H9 (cell line): ENCODE data around the gene SLC22A5. TPM values are rescaled to one million over a fixed set of nuclear protein-coding genes. Genes with fewer than 3 reads are reported as not detected.

Experiments used
- DNase-seq: peaks from one replicate; pipeline ENCODE4 v3.0.0-alpha.2; 2017
- H2AFZ ChIP-seq: one replicate; pipeline ENCODE4 v1.6.1; 2013; ENCODE audit warnings: mild to moderate bottlenecking, low read length, control low read depth, moderate library complexity
- H2AK5ac ChIP-seq: 2 replicates; pipeline ENCODE4 v1.6.1; 2013; ENCODE audit warnings: low read length, control low read depth, mixed read lengths; ENCODE audit not compliant: insufficient read length
- H2BK120ac ChIP-seq: one replicate; pipeline ENCODE4 v1.6.1; 2013; ENCODE audit warnings: low read depth, mild to moderate bottlenecking, low read length, control low read depth, inconsistent platforms; ENCODE audit not compliant: poor library complexity, severe bottlenecking
- H2BK12ac ChIP-seq: 2 replicates; pipeline ENCODE4 v1.6.1; 2013; ENCODE audit warnings: low read length, control low read depth, mixed read lengths, low read depth; ENCODE audit not compliant: insufficient read length
- H2BK15ac ChIP-seq: 2 replicates; pipeline ENCODE4 v1.6.1; 2013; ENCODE audit warnings: low read depth, low read length, control low read depth
- H2BK20ac ChIP-seq: one replicate; pipeline ENCODE4 v1.6.1; 2013; ENCODE audit warnings: low read depth, mild to moderate bottlenecking, low read length, control low read depth, inconsistent platforms; ENCODE audit not compliant: poor library complexity, severe bottlenecking
- H2BK5ac ChIP-seq: 2 replicates; pipeline ENCODE4 v1.6.1; 2013; ENCODE audit warnings: low read length, control low read depth, mixed read lengths; ENCODE audit not compliant: insufficient read length
- H3K14ac ChIP-seq: 2 replicates; pipeline ENCODE4 v1.6.1; 2013; ENCODE audit warnings: low read length, control low read depth; ENCODE audit not compliant: insufficient read depth
- H3K18ac ChIP-seq: 2 replicates; pipeline ENCODE4 v1.6.1; 2013; ENCODE audit warnings: low read depth, mild to moderate bottlenecking, mixed read lengths, low read length, control low read depth; ENCODE audit not compliant: insufficient read length
- H3K23ac ChIP-seq: 2 replicates; pipeline ENCODE4 v1.6.1; 2013; ENCODE audit warnings: low read length, control low read depth, mixed read lengths, low read depth; ENCODE audit not compliant: insufficient read length
- H3K23me2 ChIP-seq: 2 replicates; pipeline ENCODE4 v1.6.1; 2013; ENCODE audit warnings: low read depth, mild to moderate bottlenecking, mixed read lengths, low read length, control low read depth; ENCODE audit not compliant: insufficient read length, poor library complexity, severe bottlenecking
- H3K27ac ChIP-seq: 2 replicates; pipeline ENCODE4 v1.5.1; 2013; ENCODE audit warnings: low read length, control low read depth, mixed read lengths, low read depth; ENCODE audit not compliant: insufficient read length
- H3K27me3 ChIP-seq: 2 replicates; pipeline ENCODE4 v1.6.1; 2013; ENCODE audit warnings: low read length, control low read depth, inconsistent platforms; ENCODE audit not compliant: insufficient read depth
- H3K4ac ChIP-seq: 2 replicates; pipeline ENCODE4 v1.6.1; 2013; ENCODE audit warnings: low read depth, mild to moderate bottlenecking, control low read depth, inconsistent platforms, low read length, moderate library complexity
- H3K4me1 ChIP-seq: 2 replicates; pipeline ENCODE4 v1.6.1; 2013; ENCODE audit warnings: low read length, control low read depth, inconsistent platforms; ENCODE audit not compliant: insufficient read depth
- H3K4me2 ChIP-seq: 2 replicates; pipeline ENCODE4 v1.6.1; 2013; ENCODE audit warnings: low read length, control low read depth, mixed read lengths; ENCODE audit not compliant: insufficient read length, insufficient read depth
- H3K56ac ChIP-seq: 2 replicates; pipeline ENCODE4 v1.6.1; 2013; ENCODE audit warnings: low read depth, mild to moderate bottlenecking, mixed read lengths, low read length, control low read depth; ENCODE audit not compliant: insufficient read length
- H3K79me1 ChIP-seq: 2 replicates; pipeline ENCODE4 v1.6.1; 2013; ENCODE audit warnings: low read depth, mild to moderate bottlenecking, moderate library complexity, low read length, control low read depth, inconsistent platforms; ENCODE audit not compliant: insufficient read depth, poor library complexity, severe bottlenecking
- H3K79me2 ChIP-seq: 2 replicates; pipeline ENCODE4 v1.6.1; 2013; ENCODE audit warnings: low read length, control low read depth, inconsistent platforms; ENCODE audit not compliant: insufficient read depth
- H3K9ac ChIP-seq: 2 replicates; pipeline ENCODE4 v1.6.1; 2013; ENCODE audit warnings: low read length, control low read depth, mixed read lengths; ENCODE audit not compliant: insufficient read length; ENCODE audit errors: extremely low read depth
- H3K9me3 ChIP-seq: one replicate; pipeline ENCODE4 v1.6.1; 2013; ENCODE audit warnings: low read depth, low read length, inconsistent platforms; ENCODE audit not compliant: control insufficient read depth
- H3T11ph ChIP-seq: one replicate; pipeline ENCODE4 v1.6.1; 2013; ENCODE audit warnings: mild to moderate bottlenecking, low read length, control low read depth, inconsistent platforms
- H4K20me1 ChIP-seq: one replicate; pipeline ENCODE4 v1.6.1; 2013; ENCODE audit not compliant: control insufficient read depth, insufficient read length, insufficient read depth
- H4K5ac ChIP-seq: 2 replicates; pipeline ENCODE4 v1.6.1; 2013; ENCODE audit warnings: low read depth, mild to moderate bottlenecking, mixed read lengths, low read length, control low read depth; ENCODE audit not compliant: insufficient read length
- H4K8ac ChIP-seq: replicated peaks from 2 replicates; pipeline ENCODE4 v1.6.1; 2013; ENCODE audit warnings: low read length, control low read depth, mixed read lengths, low read depth; ENCODE audit not compliant: insufficient read length
- H4K91ac ChIP-seq: 2 replicates; pipeline ENCODE4 v1.6.1; 2013; ENCODE audit warnings: low read depth, mild to moderate bottlenecking, moderate library complexity, mixed read lengths, low read length, control low read depth; ENCODE audit not compliant: insufficient read length
- H3K27ac Mint-ChIP-seq, 3 experiments: 2 replicates in 2 of 3; 3 replicates in 1 of 3; pipeline ENCODE4 v1.8.0; 2020 to 2021; ENCODE audit warnings: mixed read lengths in 3 of 3, mild to moderate bottlenecking in 1 of 3, moderate library complexity in 1 of 3
- H3K27me3 Mint-ChIP-seq: 2 replicates; pipeline ENCODE4 v1.8.0; 2021; ENCODE audit warnings: low read depth, mild to moderate bottlenecking, moderate library complexity, mixed read lengths
- H3K36me3 Mint-ChIP-seq, 3 experiments: 2 replicates in 2 of 3; 3 replicates in 1 of 3; pipeline ENCODE4 v1.8.0; 2020 to 2021; ENCODE audit warnings: low read depth in 3 of 3, mixed read lengths in 3 of 3; ENCODE audit not compliant: insufficient read depth in 1 of 3
- H3K4me1 Mint-ChIP-seq, 2 experiments: 2 replicates each; pipeline ENCODE4 v1.8.0; 2020; ENCODE audit warnings: mixed read lengths in 2 of 2
- H3K4me3 Mint-ChIP-seq, 2 experiments: 2 replicates in 1 of 2; 3 replicates in 1 of 2; pipeline ENCODE4 v1.8.0; 2020 to 2021; ENCODE audit warnings: mild to moderate bottlenecking in 2 of 2, mixed read lengths in 2 of 2, moderate library complexity in 1 of 2
- H3K9me3 Mint-ChIP-seq, 2 experiments: 2 replicates in 1 of 2; 3 replicates in 1 of 2; pipeline ENCODE4 v1.8.0; 2020; ENCODE audit warnings: mild to moderate bottlenecking in 2 of 2, mixed read lengths in 2 of 2, moderate library complexity in 1 of 2
- CTCF ChIP-seq: fragments of 200-600 bp; sonication (generic); conservative IDR thresholded peaks from 3 replicates; pipeline ENCODE4 v1.8.0; 2021; ENCODE audit warnings: antibody characterized with exemption, mild to moderate bottlenecking
- WGBS: extraction: QIAGEN DNeasy Blood & Tissue Kit; methylation state at CpG from one replicate; pipeline ENCODE4 v1.1.7; 2013; ENCODE audit warnings: missing lambda C conversion rate, low lambda C conversion rate, mixed read lengths; ENCODE audit not compliant: insufficient read length; ENCODE audit errors: extremely low coverage; 5-methylcytosine and 5-hydroxymethylcytosine counted together
- total RNA-seq: library from RNA; stranded (reverse); gene quantifications from 2 replicates; pipeline ENCODE4 v1.2.1, GENCODE V29; 2021

The SLC22A5 gene
- total RNA-seq, 1 experiment from 2014 or later, result 3.4 TPM

- no peaks in the 10 kb centered on the region for H4K20me1 ChIP-seq
- H2BK15ac ChIP-seq, result no peak overlapping the region
- H3K27ac ChIP-seq, result no peak overlapping the region
- Mint-ChIP-seq H3K4me1 (no peaks in the 10 kb centered on the region), H3K27me3 (no peaks in the 10 kb centered on the region), H3K27ac (no peak overlapping the region), H3K9me3 (peaks cover 17 to 32% of the 10 kb centered on the region in 2 experiments), H3K4me3 (no peak overlapping the region), H3K36me3 (peaks cover 8 to 31% (median 26%) of the 10 kb centered on the region in 3 experiments)
- H2BK120ac ChIP-seq, result no peak overlapping the region
- no peaks in the 10 kb centered on the region for H3K79me1 ChIP-seq
- no peak overlapping the region for H4K91ac ChIP-seq
- H3K23me2 ChIP-seq, result no peaks in the 10 kb centered on the region
- H3K79me2 ChIP-seq, result no peaks in the 10 kb centered on the region
- no peak overlapping the region for H3K4ac ChIP-seq
- H2BK12ac ChIP-seq, result no peak overlapping the region
- no peak overlapping the region for H3K56ac ChIP-seq
- DNase-seq, result no peak
- no peak overlapping the region for H4K8ac ChIP-seq
- no peak overlapping the region for H2BK5ac ChIP-seq
- H3K9ac ChIP-seq, result no peak overlapping the region
- H4K5ac ChIP-seq, result no peak overlapping the region
- no peaks in the 10 kb centered on the region for H3K27me3 ChIP-seq
- WGBS, result no CpG with 5 or more reads among the region's 5 CpGs
- no peak overlapping the region for H3K4me2 ChIP-seq
- no peak overlapping the region for H3K14ac ChIP-seq
- no peak overlapping the region for H3K18ac ChIP-seq
- H3K23ac ChIP-seq, result no peak overlapping the region
- no peak overlapping the region for H2AFZ ChIP-seq
- H2AK5ac ChIP-seq, result no peak overlapping the region
- no peak overlapping the region for H3T11ph ChIP-seq
- no peaks in the 10 kb centered on the region for H3K4me1 ChIP-seq
- no peak overlapping the region for H2BK20ac ChIP-seq
- TF ChIP-seq CTCF, result no peak
- peaks cover 9% of the 10 kb centered on the region for H3K9me3 ChIP-seq
Measured at GRCh38 chr5:132344775-132345514, 24.6 kb upstream of the SLC22A5 start.
